HepG2 (cell line): ENCODE data around the gene RNU11. TPM values are rescaled to one million over a fixed set of nuclear protein-coding genes. Genes with fewer than 3 reads are reported as not detected.
A peak's percentile ranks its signal among the peaks of the same experiment; 100 is the strongest.

ENCODE experiments used
- ARID5B ChIP-seq: IDR thresholded peaks from 2 replicates; pipeline ENCODE4 v1.4.0; 2020; ENCODE audit warnings: mild to moderate bottlenecking, missing genetic modification reagents
- ARNT2 ChIP-seq: sonication (generic); formaldehyde crosslinking; IDR thresholded peaks from 2 replicates; pipeline ENCODE4 v1.8.0; 2022; ENCODE audit warnings: mild to moderate bottlenecking, low read depth, missing genetic modification reagents, moderate library complexity
- ASH2L ChIP-seq: fragments of 300-600, 200-600 bp; sonication (generic); IDR thresholded peaks from 2 replicates; pipeline ENCODE4 v1.7.0; 2017; ENCODE audit warnings: low read depth, mild to moderate bottlenecking, moderate library complexity, mixed read lengths, low read length; ENCODE audit not compliant: insufficient read length
- FOXA3 ChIP-seq: IDR thresholded peaks from 2 replicates; pipeline ENCODE4 v1.6.1; 2016; ENCODE audit warnings: missing genetic modification reagents, missing compliant biosample characterization
- GATAD2A ChIP-seq: IDR thresholded peaks from 2 replicates; pipeline ENCODE4 v1.6.1; 2016
- ISX ChIP-seq: sonication (generic); formaldehyde crosslinking; conservative IDR thresholded peaks from 2 replicates; pipeline ENCODE4 v1.5.0; 2020; ENCODE audit warnings: missing genetic modification reagents
- MBD4 ChIP-seq: IDR thresholded peaks from 2 replicates; pipeline ENCODE4 v1.6.1; 2012; ENCODE audit warnings: low read length, inconsistent platforms, borderline replicate concordance
- MLLT10 ChIP-seq: sonication (generic); formaldehyde crosslinking; IDR thresholded peaks from 2 replicates; pipeline ENCODE4 v1.4.0; 2020; ENCODE audit warnings: missing genetic modification reagents
- MTF2 ChIP-seq: sonication (generic); formaldehyde crosslinking; IDR thresholded peaks from 2 replicates; pipeline ENCODE4 v1.5.0; 2020; ENCODE audit warnings: missing genetic modification reagents, borderline replicate concordance
- NFIB ChIP-seq: sonication (generic); formaldehyde crosslinking; IDR thresholded peaks from 2 replicates; pipeline ENCODE4 v1.9.0; 2021; ENCODE audit warnings: missing genetic modification reagents, mild to moderate bottlenecking, borderline replicate concordance
- NFKB2 ChIP-seq: sonication (generic); formaldehyde crosslinking; IDR thresholded peaks from 2 replicates; pipeline ENCODE4 v1.4.0; 2020; ENCODE audit warnings: missing genetic modification reagents, borderline replicate concordance
- NR0B2 ChIP-seq: sonication (generic); formaldehyde crosslinking; IDR thresholded peaks from 2 replicates; pipeline ENCODE4 v1.4.0; 2020; ENCODE audit warnings: mild to moderate bottlenecking, missing genetic modification reagents
- NR2F1 ChIP-seq, 2 experiments: fragments of 450-650 bp in 1 of 2; formaldehyde crosslinking in 1 of 2; IDR thresholded peaks; 2 replicates each; pipeline versions ENCODE4 v1.5.0 to v1.6.1; 2016 to 2020; ENCODE audit warnings: mild to moderate bottlenecking in 1 of 2, missing compliant biosample characterization in 1 of 2, missing genetic modification reagents in 1 of 2, moderate library complexity in 1 of 2
- PRPF4 ChIP-seq: fragments of 200-400 bp; formaldehyde crosslinking; IDR thresholded peaks from 2 replicates; pipeline ENCODE4 v1.6.1; 2016; ENCODE audit warnings: low read length, low read depth; ENCODE audit not compliant: poor library complexity, severe bottlenecking
- SAFB2 ChIP-seq: sonication (generic); formaldehyde crosslinking; IDR thresholded peaks from 2 replicates; pipeline ENCODE4 v1.5.1; 2020; ENCODE audit warnings: missing genetic modification reagents, low read depth, mild to moderate bottlenecking, borderline replicate concordance
- SAP130 ChIP-seq: IDR thresholded peaks from 2 replicates; pipeline ENCODE4 v1.6.1; 2016; ENCODE audit warnings: low read depth
- SIX1 ChIP-seq: sonication (generic); formaldehyde crosslinking; IDR thresholded peaks from 2 replicates; pipeline ENCODE4 v1.4.0; 2020; ENCODE audit warnings: missing genetic modification reagents, borderline replicate concordance
- ZBTB26 ChIP-seq: IDR thresholded peaks from 2 replicates; pipeline ENCODE4 v1.6.1; 2016; ENCODE audit warnings: missing compliant biosample characterization, missing genetic modification reagents, borderline replicate concordance
- ZBTB43 ChIP-seq: sonication (generic); formaldehyde crosslinking; conservative IDR thresholded peaks from 2 replicates; pipeline ENCODE4 v1.4.0; 2020; ENCODE audit warnings: missing genetic modification reagents
- ZFYVE20 ChIP-seq: sonication (generic); formaldehyde crosslinking; IDR thresholded peaks from 2 replicates; pipeline ENCODE4 v1.8.0; 2023; ENCODE audit warnings: low read depth, mild to moderate bottlenecking, moderate library complexity, missing genetic modification reagents, borderline replicate concordance
- ZNF549 ChIP-seq: sonication (generic); formaldehyde crosslinking; IDR thresholded peaks from 2 replicates; pipeline ENCODE4 v1.5.0; 2020; ENCODE audit warnings: missing genetic modification reagents
- ZNF552 ChIP-seq: sonication (generic); formaldehyde crosslinking; IDR thresholded peaks from 2 replicates; pipeline ENCODE4 v1.9.0; 2022; ENCODE audit warnings: missing genetic modification reagents, mild to moderate bottlenecking, borderline replicate concordance
- ZNF598 ChIP-seq: sonication (generic); formaldehyde crosslinking; IDR thresholded peaks from 2 replicates; pipeline ENCODE4 v1.5.1; 2020; ENCODE audit warnings: mild to moderate bottlenecking, missing genetic modification reagents, borderline replicate concordance
- ZNF615 ChIP-seq: sonication (generic); formaldehyde crosslinking; IDR thresholded peaks from 2 replicates; pipeline ENCODE4 v1.5.0; 2020; ENCODE audit warnings: mild to moderate bottlenecking, missing genetic modification reagents, borderline replicate concordance
- ZNF766 ChIP-seq: sonication (generic); formaldehyde crosslinking; IDR thresholded peaks from 2 replicates; pipeline ENCODE4 v1.5.0; 2020; ENCODE audit warnings: missing genetic modification reagents, borderline replicate concordance
- polyA plus RNA-seq, 8 experiments: library from polyadenylated mRNA; depleted of rRNA in 3 of 8; stranded (reverse) in 7 of 8; unstranded in 1 of 8; fragments of >200 nt; fragmentation: Illumina TruSeq in 4 of 8; extraction: Trizol in 4 of 8; gene quantifications; 2 replicates each; pipeline versions ENCODE4 v1.2.1 to v1.2.3, GENCODE V29; 2011 to 2016; ENCODE audit warnings: low read depth in 4 of 8, missing spikeins in 1 of 8, mixed read lengths in 1 of 8; ENCODE audit not compliant: insufficient read depth in 1 of 8
- total RNA-seq, 5 experiments: library from RNA; depleted of rRNA; stranded (reverse); fragments of >200 nt; fragmentation: Illumina TruSeq; extraction: Trizol; gene quantifications; 2 replicates each; pipeline ENCODE4 v1.2.3, GENCODE V29; 2016; ENCODE audit warnings: low read depth in 1 of 5

Gene RNU11
- total and polyA plus RNA-seq, 2 of the 13 experiments (the other 11 are each of a cell fraction or from before 2014, with no cell fraction given), result not detected

GRCh38 chr1:28606771-28607170 lies 41.6 kb upstream of the RNU11 start (continued):
- TF ChIP-seq SAFB2, result no peak
- TF ChIP-seq ZBTB26, result no peak
- 0 out of 2 replicates have a peak, but pooled peaks have one; percentile 37 for TF ChIP-seq GATAD2A (CRISPR knock-in tag)
- no peak for TF ChIP-seq ZNF549 (CRISPR knock-in tag)
- TF ChIP-seq MTF2 (CRISPR knock-in tag), result no peak
- TF ChIP-seq SIX1 (CRISPR knock-in tag), result no peak
- no peak for TF ChIP-seq ZNF552 (CRISPR knock-in tag)
- TF ChIP-seq ASH2L, result no peak
- TF ChIP-seq MLLT10 (CRISPR knock-in tag), result no peak
- TF ChIP-seq ZNF598 (CRISPR knock-in tag), result no peak
- 0 out of 4 replicates have a peak, but pooled peaks of 1 of the 2 experiments have one; percentile 43 for TF ChIP-seq NR2F1 (CRISPR knock-in tag; IDR thresholded peaks at IDR 0.05)
- peak; percentile 69 for TF ChIP-seq SAP130 (CRISPR knock-in tag)
- TF ChIP-seq MBD4, result no peak
- no peak for TF ChIP-seq NR0B2 (CRISPR knock-in tag)
- TF ChIP-seq ISX, result no peak
- no peak for TF ChIP-seq ZNF615 (CRISPR knock-in tag)
- peak; percentile 43; the same call in 1 of the 2 replicates for TF ChIP-seq FOXA3
- no peak for TF ChIP-seq NFKB2 (CRISPR knock-in tag)
- TF ChIP-seq PRPF4, result no peak
- no peak for TF ChIP-seq ZBTB43 (CRISPR knock-in tag)
- TF ChIP-seq NFIB (CRISPR knock-in tag), result no peak
- TF ChIP-seq ARNT2 (CRISPR knock-in tag), result no peak
- peak; percentile 43; the same call in 1 of the 2 replicates for TF ChIP-seq ARID5B (CRISPR knock-in tag)
- TF ChIP-seq ZNF766 (CRISPR knock-in tag), result no peak
- no peak for TF ChIP-seq ZFYVE20 (CRISPR knock-in tag)
